ENCODE results near the gene MRPL2.

MRPL2 gene

GRCh38 chr6:43016943-43017334, 42.3 kb downstream of the MRPL2 start:
- no peak for DNase-seq

GRCh38 chr6:43016176-43016942, 42.9 kb downstream of the MRPL2 start:
- no peak for DNase-seq

GRCh38 chr6:43014434-43014909, 44.8 kb downstream of the MRPL2 start:
- no peak for DNase-seq

- peak; percentile 100 for DNase-seq
Measured at GRCh38 chr6:43013843-43014433, 45.3 kb downstream of the MRPL2 start, which contains the start of the genes KLHDC3 and MEA1. TSS of gene KLHDC3 (plus strand) at chr6:43014249. CDS start at chr6:43017193, 2,944 bp downstream. TSS of gene MEA1 (minus strand) at chr6:43013946. CDS start at chr6:43013813, 133 bp downstream.

- DNase-seq: no peak
Measured at GRCh38 chr6:43013097-43013842, 46.0 kb downstream of the MRPL2 start.

- DNase-seq: no peak
Measured at GRCh38 chr6:43012364-43012763, 46.9 kb downstream of the MRPL2 start.

GRCh38 chr6:43011207-43011606, 48.0 kb downstream of the MRPL2 start:
- no peak for DNase-seq

- peak; percentile 28 for DNase-seq
Measured at GRCh38 chr6:43009124-43009523, 50.1 kb downstream of the MRPL2 start.

GRCh38 chr6:43007126-43007525, 52.1 kb downstream of the MRPL2 start:
- no peak for DNase-seq

- DNase-seq: no peak
Measured at GRCh38 chr6:43006251-43006650, 53.0 kb downstream of the MRPL2 start.

- DNase-seq: no peak
Measured at GRCh38 chr6:43005844-43006243, 53.4 kb downstream of the MRPL2 start.
